BLaER1 treated with 17β-estradiol and CSF1 and Interleukin-3, amounts not matched to agents 10 nM and 100 nM (cell line): ENCODE data around the gene RFFL.
A peak's percentile ranks its signal among the peaks of the same experiment; 100 is the strongest.

Source experiments
- H3K27ac ChIP-seq, 11 experiments: shearing (Covaris generic); formaldehyde crosslinking; 2 replicates each; pipeline ENCODE4 v1.8.1; 2022
- H3K27me3 ChIP-seq, 11 experiments: shearing (Covaris generic); formaldehyde crosslinking; 2 replicates each; pipeline ENCODE4 v1.8.1; 2022
- H3K36me3 ChIP-seq, 11 experiments: shearing (Covaris generic); formaldehyde crosslinking; 2 replicates each; pipeline ENCODE4 v1.8.1; 2022
- H3K4me1 ChIP-seq, 10 experiments: shearing (Covaris generic); formaldehyde crosslinking; 2 replicates each; pipeline ENCODE4 v1.8.1; 2022
- H3K4me2 ChIP-seq, 11 experiments: shearing (Covaris generic); formaldehyde crosslinking; 2 replicates each; pipeline ENCODE4 v1.8.1; 2022
- H3K4me3 ChIP-seq, 10 experiments: shearing (Covaris generic); formaldehyde crosslinking; 2 replicates each; pipeline ENCODE4 v1.8.1; 2022
- H3K9ac ChIP-seq, 11 experiments: shearing (Covaris generic); formaldehyde crosslinking; 2 replicates each; pipeline ENCODE4 v1.8.1; 2022
- H3K9me3 ChIP-seq, 11 experiments: shearing (Covaris generic); formaldehyde crosslinking; replicated peaks in 1 of 11; 2 replicates each; pipeline ENCODE4 v1.8.1; 2022
- H4K20me1 ChIP-seq, 11 experiments: shearing (Covaris generic); formaldehyde crosslinking; 2 replicates each; pipeline ENCODE4 v1.8.1; 2022
- Cebpa-rat ChIP-seq, 11 experiments: shearing (Covaris generic); IDR thresholded peaks; 2 replicates each; pipeline ENCODE4 v1.8.1; 2022

Gene RFFL

DNA sequence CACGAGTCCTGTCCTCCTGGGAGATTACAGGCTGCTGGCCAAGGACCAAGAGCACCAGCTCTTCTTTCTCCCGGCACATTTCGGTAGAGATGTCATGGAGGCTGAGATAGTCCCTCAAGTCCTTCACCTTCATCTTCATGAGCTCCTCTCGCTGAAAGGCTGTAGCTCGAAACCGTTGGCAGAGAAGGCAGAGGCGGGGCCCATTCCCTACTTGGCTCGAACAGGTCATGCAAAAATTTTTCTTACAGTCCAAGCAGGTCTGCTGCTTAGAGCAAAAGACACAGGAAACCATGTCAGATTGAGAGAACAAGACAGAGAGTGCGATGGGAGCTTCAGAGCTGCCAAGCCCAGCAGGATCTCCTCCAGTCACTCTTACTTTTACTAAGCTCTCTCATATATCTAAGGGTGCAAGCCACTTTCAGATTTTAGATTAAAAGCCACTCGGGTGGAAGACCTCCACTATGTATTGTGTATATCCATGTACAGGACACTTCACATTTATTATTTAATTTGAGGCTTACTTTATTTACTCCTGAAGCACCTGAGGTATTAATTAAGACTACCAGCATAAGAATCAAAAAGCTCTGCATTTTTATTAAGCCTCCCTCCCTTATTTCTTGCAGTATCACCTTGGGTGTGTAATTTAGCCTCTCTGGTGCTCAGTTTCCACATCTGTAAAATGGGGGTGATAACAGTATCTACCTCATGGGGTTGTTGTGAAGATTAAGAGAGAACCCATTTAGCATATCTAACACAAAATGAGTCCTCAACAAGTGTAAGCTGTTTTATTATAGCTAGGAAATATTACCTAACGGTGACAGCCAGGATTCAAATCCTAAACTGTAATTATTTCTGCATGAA lies 41.8 kb downstream of the RFFL start:
- Histone ChIP-seq H3K9ac (peak overlapping the region in 10 of 11 experiments; percentile 8 to 76 (median 71); a peak in 16 of 22 replicates), H4K20me1 (peaks cover 0 to 27% (median 0%) of the 10 kb centered on the region in 11 experiments; a peak in 7 of 22 replicates), H3K4me1 (peaks cover 16 to 48% (median 32%) of the 10 kb centered on the region in 10 experiments), H3K9me3 (no peaks in the 10 kb centered on the region), H3K4me3 (peak overlapping the region in 1 of 10 experiments; percentile 35; a peak in 1 of 20 replicates), H3K36me3 (peaks cover 14 to 87% (median 79%) of the 10 kb centered on the region in 11 experiments; a peak in 21 of 22 replicates), H3K27ac (peak overlapping the region; percentile 58 to 88 (median 83)), H3K27me3 (no peaks in the 10 kb centered on the region), H3K4me2 (peak overlapping the region; percentile 71 to 92 (median 81); a peak in 20 of 22 replicates)
- TF ChIP-seq Cebpa-rat (IDR thresholded peaks at IDR 0.05): no peak

DNA sequence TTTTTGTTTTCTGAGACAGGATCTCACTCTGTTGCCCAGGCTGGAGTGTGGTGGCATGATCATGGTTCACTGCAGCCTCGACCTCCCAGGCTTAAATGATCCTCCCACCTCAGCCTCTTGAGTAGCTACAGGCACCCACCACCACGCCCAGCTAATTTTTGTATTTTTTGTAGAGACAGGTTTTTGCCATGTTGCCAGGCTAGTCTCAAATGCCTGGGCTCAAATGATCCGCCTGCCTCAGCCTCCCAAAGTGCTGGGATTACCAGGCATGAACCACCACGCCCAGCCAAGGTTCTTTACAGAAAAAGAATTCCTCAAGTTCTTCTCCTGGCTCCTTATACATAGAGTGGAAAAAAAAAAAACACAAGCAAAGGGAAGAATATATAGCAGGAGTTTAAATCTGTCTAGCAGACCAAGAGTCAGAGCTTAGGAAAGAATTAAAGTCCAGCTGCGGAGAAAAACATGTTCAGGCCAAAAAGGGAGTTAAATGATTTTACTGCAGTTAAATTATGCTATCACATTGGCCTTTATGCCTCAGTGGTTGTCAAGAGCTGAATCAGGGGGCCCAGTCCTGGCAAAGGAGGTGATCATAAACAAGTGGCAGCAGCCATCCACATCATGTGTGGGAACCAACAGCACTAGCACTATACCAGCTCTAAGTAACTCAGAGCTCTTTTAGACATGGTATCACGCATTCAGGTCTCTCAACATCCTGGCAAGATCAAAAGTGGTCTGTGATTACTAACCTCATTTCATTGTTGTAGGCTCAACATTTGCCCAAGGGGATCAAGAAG lies 43.9 kb downstream of the RFFL start:
- no peak for TF ChIP-seq Cebpa-rat (IDR thresholded peaks at IDR 0.05)
- no peaks in the 10 kb centered on the region for H3K9me3 ChIP-seq
- H3K4me1 ChIP-seq: peaks cover 16 to 45% (median 32%) of the 10 kb centered on the region in 10 experiments
- H3K27me3 ChIP-seq: no peaks in the 10 kb centered on the region
- H3K36me3 ChIP-seq: peaks cover 29 to 87% (median 80%) of the 10 kb centered on the region in 11 experiments
- H3K4me2 ChIP-seq: no peak overlapping the region
- peak overlapping the region in 3 of 11 experiments; percentile 8 to 37 (median 24); a peak in 4 of 22 replicates for H3K27ac ChIP-seq
- peaks cover 0 to 25% (median 0%) of the 10 kb centered on the region in 11 experiments; a peak in 5 of 22 replicates for H4K20me1 ChIP-seq
- no peak overlapping the region for H3K4me3 ChIP-seq
- H3K9ac ChIP-seq: no peak overlapping the region

DNA sequence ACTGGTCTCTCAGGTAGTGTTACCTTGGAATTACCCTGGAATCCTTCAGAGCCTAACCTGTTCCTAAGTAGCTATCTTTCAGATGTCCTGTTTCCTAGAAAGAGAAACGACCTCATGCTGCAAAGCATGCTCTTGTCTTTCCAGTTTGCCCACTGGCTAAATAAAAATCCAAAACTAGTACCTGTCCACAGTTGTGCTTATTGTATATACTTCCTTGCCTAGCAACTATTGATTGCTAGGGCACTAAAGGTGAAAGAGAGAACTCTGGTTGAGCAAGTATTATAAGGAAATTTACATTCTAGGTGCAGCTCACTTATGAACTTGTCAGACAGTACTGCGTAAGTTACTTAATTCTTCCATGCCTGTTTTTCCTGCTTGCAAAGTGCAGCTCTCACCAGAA lies 44.7 kb downstream of the RFFL start:
- no peak overlapping the region for H3K27ac ChIP-seq
- H3K36me3 ChIP-seq: peaks cover 32 to 87% (median 83%) of the 10 kb centered on the region in 11 experiments
- H4K20me1 ChIP-seq: peaks cover 0 to 25% (median 0%) of the 10 kb centered on the region in 11 experiments; a peak in 5 of 22 replicates
- H3K27me3 ChIP-seq: no peaks in the 10 kb centered on the region
- H3K9ac ChIP-seq: no peak overlapping the region
- peaks cover 16 to 38% (median 26%) of the 10 kb centered on the region in 10 experiments for H3K4me1 ChIP-seq
- no peaks in the 10 kb centered on the region for H3K9me3 ChIP-seq
- H3K4me3 ChIP-seq: no peak overlapping the region
- no peak overlapping the region for H3K4me2 ChIP-seq
- no peak for TF ChIP-seq Cebpa-rat (IDR thresholded peaks at IDR 0.05)

DNA sequence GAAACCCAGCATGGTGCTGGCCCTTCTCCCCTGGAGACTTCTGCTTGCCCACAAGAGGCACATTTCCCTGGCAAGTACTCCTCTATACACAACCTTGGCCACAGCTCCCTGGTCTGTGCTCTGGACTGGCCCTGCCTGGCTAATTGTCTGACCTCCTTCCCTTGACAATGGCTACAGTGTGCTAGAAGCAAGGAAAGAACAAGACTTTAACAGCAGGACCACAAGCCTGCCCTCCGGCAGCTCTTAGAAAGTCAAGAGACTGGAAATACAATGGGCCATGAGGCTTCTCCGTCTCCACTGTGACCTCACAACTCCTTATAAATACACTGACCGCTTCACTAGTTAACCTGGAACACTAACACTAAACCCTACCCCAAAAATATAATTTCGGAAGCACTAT lies 46.5 kb downstream of the RFFL start:
- Histone ChIP-seq H3K4me3 (no peak overlapping the region), H3K27me3 (no peaks in the 10 kb centered on the region), H3K4me1 (peaks cover 1 to 20% (median 8%) of the 10 kb centered on the region in 10 experiments), H3K9me3 (no peaks in the 10 kb centered on the region), H3K4me2 (no peak overlapping the region), H3K27ac (no peak overlapping the region), H3K36me3 (peaks cover 38 to 100% (median 99%) of the 10 kb centered on the region in 11 experiments), H4K20me1 (peaks cover 0 to 25% (median 0%) of the 10 kb centered on the region in 11 experiments; a peak in 4 of 22 replicates), H3K9ac (no peak overlapping the region)
- no peak for TF ChIP-seq Cebpa-rat (IDR thresholded peaks at IDR 0.05)

DNA sequence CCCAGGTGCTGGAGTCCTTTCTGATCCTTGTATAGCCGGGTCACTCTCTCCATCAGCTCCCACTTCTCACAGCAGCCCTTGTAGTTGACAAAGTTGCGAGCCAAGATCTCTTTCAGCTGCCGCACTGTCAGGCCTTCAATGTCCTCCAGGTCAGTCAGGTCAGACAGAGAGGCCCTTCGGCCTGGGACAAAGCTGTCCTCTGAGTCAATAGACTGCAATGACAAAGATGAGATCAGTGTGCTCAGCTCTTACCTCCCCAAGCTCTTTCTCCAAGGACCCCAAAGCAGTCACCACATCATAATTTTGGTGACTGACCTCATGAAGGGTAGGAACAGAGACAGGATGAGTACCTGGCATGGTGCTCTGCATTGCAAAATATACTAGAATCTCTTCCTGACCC lies 47.1 kb downstream of the RFFL start:
- Histone ChIP-seq H3K4me3 (no peak overlapping the region), H3K27ac (no peak overlapping the region), H3K9me3 (no peaks in the 10 kb centered on the region), H3K27me3 (no peaks in the 10 kb centered on the region), H4K20me1 (peaks cover 0 to 25% (median 0%) of the 10 kb centered on the region in 11 experiments; a peak in 4 of 22 replicates), H3K4me2 (no peak overlapping the region), H3K4me1 (peaks cover 0 to 13% (median 1%) of the 10 kb centered on the region in 10 experiments; a peak in 10 of 20 replicates), H3K36me3 (peaks cover 40 to 100% (median 99%) of the 10 kb centered on the region in 11 experiments), H3K9ac (no peak overlapping the region)
- no peak for TF ChIP-seq Cebpa-rat (IDR thresholded peaks at IDR 0.05)

DNA sequence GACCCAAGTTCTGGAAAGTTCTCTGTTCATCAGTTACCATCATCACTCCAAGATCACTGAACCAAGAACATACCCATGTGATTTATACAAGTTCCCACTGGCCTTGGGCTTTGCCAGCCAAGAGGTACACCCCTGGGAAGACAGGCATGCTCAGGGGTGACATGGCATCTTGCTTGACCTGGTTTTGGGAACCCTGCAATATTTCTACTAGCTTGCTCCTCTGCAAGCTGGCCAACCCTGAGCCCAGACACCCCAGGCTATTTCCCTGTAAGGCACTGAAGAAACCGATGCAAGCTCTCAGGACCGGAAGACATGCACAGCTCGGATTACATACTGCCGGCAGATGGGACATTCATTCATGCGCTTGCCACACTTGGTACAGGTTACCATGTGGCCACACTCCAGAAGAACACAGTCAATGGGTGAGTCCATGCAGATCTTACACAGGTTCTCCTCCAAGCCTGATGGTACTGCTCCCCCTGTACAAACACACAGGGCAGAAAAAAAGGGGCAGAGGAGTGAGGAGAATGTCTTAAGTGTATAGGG lies 51.8 kb downstream of the RFFL start:
- Histone ChIP-seq H3K36me3 (peaks cover 54 to 100% (median 97%) of the 10 kb centered on the region in 11 experiments), H4K20me1 (peaks cover 0 to 6% (median 0%) of the 10 kb centered on the region in 11 experiments; a peak in 2 of 22 replicates), H3K27me3 (no peaks in the 10 kb centered on the region), H3K4me3 (no peak overlapping the region), H3K27ac (no peak overlapping the region), H3K4me2 (no peak overlapping the region), H3K9me3 (no peaks in the 10 kb centered on the region), H3K4me1 (no peaks in the 10 kb centered on the region), H3K9ac (no peak overlapping the region)
- TF ChIP-seq Cebpa-rat (IDR thresholded peaks at IDR 0.05): no peak

DNA sequence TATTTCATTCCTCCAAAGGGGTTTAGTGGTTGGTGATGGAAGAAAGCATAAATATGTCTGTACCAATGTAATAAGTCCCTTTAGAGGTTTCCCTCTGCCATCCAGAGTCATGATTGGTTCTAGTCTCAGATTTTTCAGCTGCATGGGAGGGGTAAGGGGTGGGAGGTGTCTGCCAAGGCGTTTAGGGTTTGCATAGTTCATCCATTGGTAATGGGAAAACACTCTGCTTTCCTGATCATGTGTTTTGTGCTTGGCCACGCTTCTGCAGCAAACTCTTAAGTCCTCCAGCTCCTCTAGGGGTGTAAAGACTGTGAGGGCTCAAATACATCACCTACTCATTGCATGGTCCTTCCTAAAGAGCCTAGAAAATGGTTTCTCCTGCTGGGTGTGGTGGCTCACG lies 53.4 kb downstream of the RFFL start:
- no peak overlapping the region for H3K4me3 ChIP-seq
- H3K27me3 ChIP-seq: no peaks in the 10 kb centered on the region
- H4K20me1 ChIP-seq: 0 out of 22 replicates have a peak, but pooled peaks cover 0 to 6% (median 0%) of the 10 kb centered on the region in 11 experiments
- no peak overlapping the region for H3K4me2 ChIP-seq
- no peak for TF ChIP-seq Cebpa-rat (IDR thresholded peaks at IDR 0.05)
- no peak overlapping the region for H3K27ac ChIP-seq
- no peaks in the 10 kb centered on the region for H3K4me1 ChIP-seq
- no peaks in the 10 kb centered on the region for H3K9me3 ChIP-seq
- peaks cover 50 to 100% (median 95%) of the 10 kb centered on the region in 11 experiments for H3K36me3 ChIP-seq
- H3K9ac ChIP-seq: no peak overlapping the region

DNA sequence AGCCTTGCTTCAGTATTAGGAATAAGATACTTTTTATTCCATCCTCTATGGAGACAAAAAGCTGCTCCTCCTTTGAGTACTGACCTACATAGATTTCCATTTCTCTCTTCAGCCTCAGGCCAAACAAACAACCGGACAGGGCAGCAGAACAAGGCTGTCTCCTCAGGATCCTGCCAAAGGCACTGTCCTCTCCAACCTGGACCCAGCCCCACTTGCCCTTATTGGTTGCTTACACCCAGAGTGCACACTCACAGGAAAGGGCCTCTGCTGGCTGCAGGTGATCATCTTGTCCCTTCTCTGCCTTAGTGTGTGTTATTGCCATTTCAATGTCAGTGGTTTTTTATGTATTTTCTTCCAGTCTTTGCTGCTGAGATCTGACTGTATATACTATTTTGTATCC lies 56.5 kb downstream of the RFFL start:
- Histone ChIP-seq H4K20me1 (peaks cover 0 to 11% (median 0%) of the 10 kb centered on the region in 11 experiments; a peak in 2 of 22 replicates), H3K9ac (no peak overlapping the region), H3K27ac (no peak overlapping the region), H3K4me2 (no peak overlapping the region), H3K4me3 (no peak overlapping the region), H3K9me3 (no peaks in the 10 kb centered on the region), H3K36me3 (peaks cover 62 to 100% (median 94%) of the 10 kb centered on the region in 11 experiments), H3K27me3 (no peaks in the 10 kb centered on the region), H3K4me1 (no peaks in the 10 kb centered on the region; a peak in 1 of 20 replicates)
- TF ChIP-seq Cebpa-rat (IDR thresholded peaks at IDR 0.05): no peak
